ENCODE measurements around the gene HOXA7. TPM values are rescaled to one million over a fixed set of nuclear protein-coding genes. Genes with fewer than 3 reads are reported as not detected.

The HOXA7 gene
- total RNA-seq, 1 donor from 2014 or later: 17.7 TPM

DNA sequence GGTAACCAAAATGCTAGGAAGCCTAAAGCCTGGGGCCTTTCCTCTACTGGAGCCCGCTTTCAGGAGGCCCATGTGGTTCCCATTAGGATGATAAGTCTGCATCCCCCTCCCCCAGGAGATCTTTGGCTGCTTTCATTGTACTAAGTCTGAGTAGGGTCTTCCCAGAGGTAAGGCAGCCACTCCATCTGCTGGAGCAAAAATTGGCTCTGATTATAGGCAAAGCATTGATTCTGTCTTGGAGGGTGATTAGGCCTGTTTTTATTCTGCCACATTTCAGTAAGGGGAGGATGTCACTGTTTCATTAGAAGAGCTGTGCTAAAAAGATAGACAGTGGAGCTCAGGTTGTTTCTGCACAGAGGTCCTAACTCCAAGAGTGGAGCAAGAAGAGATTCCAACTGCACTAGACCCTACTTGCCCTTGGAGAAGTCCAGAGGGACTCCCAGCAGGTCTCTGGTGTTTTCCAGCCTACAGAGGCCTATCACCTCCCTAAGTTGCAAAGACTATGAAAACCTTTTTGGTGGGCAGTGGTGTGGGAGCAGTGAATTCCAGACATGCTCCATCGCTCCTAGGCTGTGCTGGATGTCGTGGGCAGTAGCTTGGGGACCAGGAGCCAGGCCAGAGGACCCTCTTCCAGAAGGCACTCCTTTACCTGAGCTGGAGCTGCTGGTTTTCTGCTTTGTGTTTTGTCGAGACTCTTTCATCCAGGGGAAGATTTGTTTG is 46.8 kb downstream of the HOXA7 start:
- no peak for DNase-seq (ENCODE audit: extremely low read depth, low read depth, low spot score)

DNA sequence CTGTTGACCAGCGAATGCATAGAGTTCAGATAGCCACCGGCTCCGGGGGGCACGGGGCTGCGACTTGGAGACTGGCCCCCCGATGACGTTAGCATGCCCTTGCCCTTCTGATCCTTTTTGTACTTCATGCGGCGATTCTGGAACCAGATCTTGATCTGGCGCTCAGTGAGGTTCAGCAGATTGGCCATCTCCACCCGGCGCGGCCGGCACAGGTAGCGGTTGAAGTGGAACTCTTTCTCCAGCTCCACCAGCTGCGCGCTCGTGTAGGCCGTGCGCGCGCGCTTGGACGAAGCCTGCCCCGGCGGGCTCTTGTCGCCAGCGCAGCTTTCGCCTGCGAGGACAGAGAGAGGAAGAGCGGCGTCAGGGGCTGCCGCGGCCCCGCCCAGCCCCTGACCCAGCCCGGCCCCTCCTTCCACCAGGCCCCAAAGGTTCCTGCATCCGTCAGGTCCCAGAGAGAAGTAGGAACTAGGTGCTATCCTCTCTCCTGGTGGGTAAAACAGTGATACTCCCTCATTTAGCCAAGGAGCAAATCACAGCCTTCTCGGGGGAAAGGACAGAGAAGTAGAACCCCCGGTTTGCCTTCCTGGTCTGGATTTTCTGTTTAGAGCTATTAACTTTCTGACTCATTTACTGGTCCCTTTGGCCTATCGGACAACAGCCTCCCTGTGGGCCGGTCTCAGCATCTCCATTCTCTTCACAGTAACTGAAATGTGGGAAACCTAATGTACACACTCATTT is 47.9 kb downstream of the HOXA7 start:
- DNase-seq (ENCODE audit: extremely low read depth, low read depth, low spot score): no peak

DNA sequence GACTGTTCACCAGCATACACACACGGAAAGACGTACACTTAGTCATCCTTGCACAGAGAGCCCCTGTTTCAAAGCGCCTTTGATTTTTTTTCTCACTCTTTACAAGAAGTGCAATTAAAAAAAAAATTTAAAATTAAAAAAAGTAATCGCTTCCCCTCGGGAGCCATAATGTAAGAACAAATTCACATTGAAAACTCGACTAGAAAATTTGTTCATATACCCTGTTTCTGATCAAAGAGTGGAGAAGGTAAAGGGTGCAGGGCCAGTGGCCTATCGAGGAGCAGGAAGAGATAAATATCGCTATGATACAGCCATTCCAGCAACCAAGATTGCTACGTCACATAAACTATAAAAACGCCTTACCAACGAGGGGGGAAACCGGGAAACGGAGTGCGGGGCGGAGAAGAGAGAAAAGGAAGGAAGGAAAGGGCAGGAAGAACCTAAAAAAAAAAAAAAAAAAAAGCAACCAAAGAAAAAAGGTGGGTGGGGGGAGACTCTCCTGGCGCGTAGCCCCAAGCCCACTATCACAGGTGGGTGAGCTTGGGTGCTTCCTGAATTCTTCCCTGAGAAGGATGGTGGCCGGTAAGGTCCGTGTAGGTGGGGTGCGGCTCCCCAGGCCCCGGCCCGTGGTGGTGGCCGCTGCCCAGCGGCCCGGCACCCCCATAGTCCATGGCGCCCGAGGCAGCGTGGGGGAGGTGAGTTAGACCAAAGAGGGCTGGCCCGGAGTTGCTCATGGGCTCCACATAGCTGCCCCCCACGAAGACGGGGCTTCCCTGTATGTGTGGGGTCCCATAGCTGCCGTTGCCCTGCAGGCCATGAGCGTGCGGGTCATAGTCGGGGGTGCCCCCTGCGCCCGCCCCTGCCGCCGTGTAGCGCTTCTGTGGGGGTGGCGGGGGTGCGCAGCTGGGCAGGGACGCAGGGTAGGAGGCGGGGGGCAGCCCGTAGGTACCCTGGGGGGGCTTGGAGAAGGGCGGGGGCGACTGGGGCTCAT is 48.8 kb downstream of the HOXA7 start:
- DNase-seq (ENCODE audit: extremely low read depth, low read depth, low spot score): no peak

DNA sequence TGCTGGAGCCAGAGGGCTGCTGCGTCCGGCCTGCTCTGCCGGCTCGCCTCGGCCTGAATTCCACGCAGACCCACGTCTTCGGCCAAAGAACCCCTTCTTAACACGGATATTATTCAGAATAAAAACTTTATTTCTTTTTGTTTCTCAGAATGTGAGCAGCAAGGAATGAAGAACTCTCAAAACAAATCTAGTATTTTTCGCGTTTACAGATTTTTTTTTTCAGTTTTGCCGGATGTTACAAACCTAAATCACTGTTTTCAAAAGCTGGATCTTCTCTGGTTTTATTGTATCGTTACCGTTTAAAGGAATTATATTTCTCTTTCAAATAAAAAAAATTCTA is 49.6 kb downstream of the HOXA7 start:
- DNase-seq (ENCODE audit: extremely low read depth, low read depth, low spot score): no peak

DNA sequence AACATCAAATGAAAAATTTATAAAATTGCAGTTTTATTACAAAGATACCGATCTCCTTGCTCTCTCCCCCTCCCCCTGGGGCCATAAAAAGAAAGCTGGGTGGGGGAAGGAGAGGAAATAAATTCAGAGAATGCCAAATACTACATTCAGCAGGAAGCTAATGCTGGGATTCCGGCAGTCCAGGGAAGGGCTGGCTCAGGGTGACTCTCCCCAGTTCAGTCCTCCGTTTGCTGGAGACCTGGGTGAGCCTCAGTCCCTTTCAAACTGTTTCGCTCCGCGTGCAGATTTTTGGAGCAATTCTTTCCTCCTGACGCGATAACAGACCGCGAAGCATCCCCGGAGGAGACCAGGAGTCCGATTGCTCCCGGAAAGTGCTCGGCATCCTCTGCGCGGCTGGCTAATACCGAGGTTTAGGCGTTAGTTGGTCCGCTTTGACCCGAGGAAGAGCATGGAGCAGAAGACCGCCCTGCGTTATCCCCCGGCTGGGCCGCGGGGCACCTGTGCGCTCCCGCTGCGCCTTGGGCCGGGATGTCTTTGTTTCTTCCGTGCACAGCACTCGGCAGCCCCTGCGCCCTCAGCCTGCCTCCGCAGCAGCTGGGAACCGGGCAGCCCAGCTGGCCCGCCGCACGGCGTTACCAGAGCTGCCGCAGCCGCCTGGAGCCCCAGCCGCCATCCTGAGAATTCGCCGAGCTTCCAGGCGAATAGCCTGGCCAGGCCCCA is 50.1 kb downstream of the HOXA7 start:
- DNase-seq (ENCODE audit: extremely low read depth, low read depth, low spot score): no peak

DNA sequence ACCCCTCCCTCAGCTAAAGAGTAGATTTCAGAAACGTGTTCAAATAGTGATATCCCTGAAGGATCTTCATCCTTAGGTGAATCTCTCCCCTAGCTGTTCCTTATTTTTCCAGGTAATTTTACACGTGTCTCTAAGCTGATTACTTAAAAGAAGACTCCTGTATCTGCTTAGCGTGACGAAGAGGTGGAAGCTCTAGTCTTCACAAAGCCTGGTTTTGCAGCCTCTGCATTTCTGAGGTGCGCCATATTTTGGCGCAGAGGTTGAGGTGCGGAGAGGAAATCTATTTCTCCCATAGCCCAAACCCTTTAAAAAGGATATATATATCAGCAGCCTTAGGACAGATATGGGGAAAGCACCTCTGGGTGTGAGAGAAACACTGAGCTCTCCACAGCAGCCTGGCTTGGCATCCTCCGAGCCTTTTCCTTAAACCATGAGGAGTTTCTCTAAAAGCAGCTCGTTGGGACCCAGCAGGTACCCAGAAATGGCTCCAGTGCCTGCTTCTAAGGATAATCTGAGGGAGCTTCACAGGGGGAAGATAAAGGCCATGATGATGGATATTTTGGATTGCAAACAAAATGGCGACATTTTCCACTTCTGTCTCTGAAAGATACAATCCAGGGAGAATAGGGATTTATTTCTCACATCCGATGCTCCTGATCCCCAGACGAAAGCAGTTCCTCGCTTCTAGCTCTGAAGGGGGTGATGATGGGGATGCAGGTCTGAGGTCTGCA is 51.0 kb downstream of the HOXA7 start:
- DNase-seq (ENCODE audit: extremely low read depth, low read depth, low spot score): no peak

DNA sequence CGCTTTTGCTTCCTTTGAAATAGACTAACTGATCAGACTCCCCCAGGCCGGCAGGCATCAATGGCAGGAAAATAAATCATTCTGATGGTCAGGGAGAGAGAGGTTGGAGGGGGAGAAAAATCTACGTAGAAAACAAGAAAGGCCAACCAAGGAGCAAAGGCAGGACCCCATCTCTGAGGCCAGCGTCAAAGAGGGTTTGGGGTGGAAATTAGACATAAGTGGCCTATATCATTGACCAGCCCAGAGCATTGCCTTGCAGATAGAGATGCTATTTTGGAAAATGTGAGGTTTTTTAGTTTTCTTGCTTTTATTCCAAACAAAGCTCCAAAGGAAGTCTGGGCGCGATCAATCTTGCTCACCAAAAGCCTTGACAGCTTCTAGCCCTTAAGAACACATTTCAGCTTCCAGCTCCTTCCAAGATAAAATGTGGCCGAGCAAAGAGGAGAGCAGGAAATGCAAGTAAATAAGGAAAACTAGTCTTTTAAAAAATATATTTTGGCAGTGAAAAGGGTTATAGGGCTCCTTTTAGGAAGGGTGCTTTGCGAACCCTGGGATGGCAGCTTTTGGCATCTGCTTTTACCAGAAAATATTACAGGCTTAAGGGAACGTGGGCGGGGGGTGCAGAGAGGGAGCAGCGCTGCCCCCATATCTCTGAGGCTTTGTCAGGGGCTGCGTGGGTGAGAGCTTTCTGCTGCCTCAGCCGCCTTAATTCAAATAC is 52.0 kb downstream of the HOXA7 start:
- no peak for DNase-seq (ENCODE audit: extremely low read depth, low read depth, low spot score)

Other genes starting within 250 kb of the HOXA7 start
- gene HOXA1, start 60.7 kb downstream of the HOXA7 start, total RNA-seq: 2.5 and 5.5 TPM in 2 replicates
- 0.24 and 0.82 TPM in 2 replicates for gene HOXA2, start 54.0 kb downstream of the HOXA7 start, total RNA-seq
- gene HOXA4, start 25.9 kb downstream of the HOXA7 start, total RNA-seq: 3.8 and 6.8 TPM in 2 replicates
- 23.5 and 34.5 TPM in 2 replicates for gene HOXA5, start 13.0 kb downstream of the HOXA7 start, total RNA-seq
- gene HOXA6, start 8.9 kb downstream of the HOXA7 start, total RNA-seq: 0.19 and 3.9 TPM in 2 replicates
- 5.5 and 6.1 TPM in 2 replicates for gene HOXA3, start 4.1 kb downstream of the HOXA7 start, total RNA-seq
- 14.8 and 36.1 TPM in 2 replicates for gene HOXA9, start 8.9 kb upstream of the HOXA7 start, total RNA-seq
- 8.1 and 10.3 TPM in 2 replicates for gene HOXA10, start 17.6 kb upstream of the HOXA7 start, total RNA-seq
- 2.0 and 5.0 TPM in 2 replicates for gene HOXA11, start 28.6 kb upstream of the HOXA7 start, total RNA-seq
- not detected in 2 replicates for gene HOXA13, start 43.4 kb upstream of the HOXA7 start, total RNA-seq
- gene EVX1, start 86.1 kb upstream of the HOXA7 start, total RNA-seq: not detected in 2 replicates

Data from glomerular endothelial cell (primary cell).